VCaP (cell line): ENCODE measurements around the gene TXNRD2.

Experiments used
- H3K27ac ChIP-seq: fragments of 450-650 bp; 2 replicates; pipeline ENCODE4 v1.5.1; 2017
- TF ChIP-seq, protein P1 (sequence below): fragments of 450-650 bp; conservative IDR thresholded peaks from 2 replicates; pipeline ENCODE4 v1.5.1; 2017; ENCODE audit warnings: mild to moderate bottlenecking, moderate library complexity

TXNRD2 gene

DNA sequence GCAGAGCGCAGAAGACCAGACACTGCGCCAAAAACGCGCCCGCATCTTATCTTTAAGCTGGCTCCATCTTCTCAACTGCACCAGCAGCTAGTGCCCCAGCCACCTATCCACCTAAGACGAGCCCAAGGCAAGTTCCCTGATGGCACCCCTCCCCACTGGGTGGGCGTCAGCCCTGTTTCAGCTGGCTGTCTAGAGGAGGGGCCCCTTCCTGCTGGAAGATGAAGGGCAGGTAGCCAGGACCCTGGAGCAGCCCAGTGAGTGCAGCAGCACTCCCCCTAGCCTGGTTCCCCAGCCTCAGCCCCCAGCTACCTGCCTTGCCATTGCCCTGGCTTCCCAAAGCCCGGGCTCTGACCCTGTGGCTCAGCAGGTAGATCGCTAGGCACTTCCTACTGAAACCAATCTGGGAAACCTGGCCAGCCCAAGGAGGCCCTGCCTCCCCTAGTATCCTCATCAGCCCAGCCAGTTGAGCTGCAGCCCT is 46.8 kb upstream of the TXNRD2 start:
- TF ChIP-seq, protein P1, sequence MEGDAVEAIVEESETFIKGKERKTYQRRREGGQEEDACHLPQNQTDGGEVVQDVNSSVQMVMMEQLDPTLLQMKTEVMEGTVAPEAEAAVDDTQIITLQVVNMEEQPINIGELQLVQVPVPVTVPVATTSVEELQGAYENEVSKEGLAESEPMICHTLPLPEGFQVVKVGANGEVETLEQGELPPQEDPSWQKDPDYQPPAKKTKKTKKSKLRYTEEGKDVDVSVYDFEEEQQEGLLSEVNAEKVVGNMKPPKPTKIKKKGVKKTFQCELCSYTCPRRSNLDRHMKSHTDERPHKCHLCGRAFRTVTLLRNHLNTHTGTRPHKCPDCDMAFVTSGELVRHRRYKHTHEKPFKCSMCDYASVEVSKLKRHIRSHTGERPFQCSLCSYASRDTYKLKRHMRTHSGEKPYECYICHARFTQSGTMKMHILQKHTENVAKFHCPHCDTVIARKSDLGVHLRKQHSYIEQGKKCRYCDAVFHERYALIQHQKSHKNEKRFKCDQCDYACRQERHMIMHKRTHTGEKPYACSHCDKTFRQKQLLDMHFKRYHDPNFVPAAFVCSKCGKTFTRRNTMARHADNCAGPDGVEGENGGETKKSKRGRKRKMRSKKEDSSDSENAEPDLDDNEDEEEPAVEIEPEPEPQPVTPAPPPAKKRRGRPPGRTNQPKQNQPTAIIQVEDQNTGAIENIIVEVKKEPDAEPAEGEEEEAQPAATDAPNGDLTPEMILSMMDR = no peak
- no peak overlapping the region for H3K27ac ChIP-seq

DNA sequence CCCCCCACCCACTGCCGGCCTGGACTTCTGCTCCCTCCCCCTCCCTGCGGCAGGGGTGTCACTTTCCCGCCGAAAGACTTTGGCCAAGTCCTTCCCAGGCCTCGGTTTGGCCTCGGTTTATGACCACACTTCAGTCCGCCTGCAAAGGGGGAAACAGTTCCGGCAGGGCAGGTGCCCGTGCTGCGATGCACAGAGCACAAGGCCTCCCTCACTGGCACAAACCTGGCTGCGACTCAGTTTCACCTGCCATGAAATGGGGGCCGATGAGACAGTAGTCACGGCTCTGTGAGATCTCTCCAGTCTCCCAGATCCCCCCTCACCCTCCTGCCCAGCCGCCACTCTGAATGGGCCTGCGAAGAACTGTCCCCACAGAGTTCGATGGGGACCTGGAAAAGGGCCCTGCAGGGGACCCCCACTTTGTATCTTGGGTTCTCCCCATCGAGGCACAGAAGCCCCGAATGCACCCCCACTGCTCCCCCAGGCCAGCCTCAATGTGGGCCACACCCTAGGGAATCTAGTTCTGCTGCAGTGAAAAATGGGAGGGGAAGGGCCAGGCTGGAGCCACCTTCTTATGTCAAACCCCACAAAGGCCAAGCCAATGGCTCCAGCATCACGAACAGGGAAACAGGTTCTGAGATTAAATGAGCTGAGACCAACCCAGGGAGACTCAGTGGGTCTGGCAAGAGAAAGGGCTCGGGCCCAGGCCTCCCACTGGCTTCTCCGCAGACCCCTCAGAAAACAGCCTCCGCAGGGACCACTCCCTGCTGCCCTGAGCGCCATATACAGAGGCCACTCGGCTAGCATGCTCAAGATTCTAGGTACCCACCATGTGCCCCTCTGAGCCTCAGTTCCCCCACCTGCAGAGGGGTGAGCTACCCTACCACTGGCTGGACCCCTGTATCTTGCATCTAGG is 46.0 kb upstream of the TXNRD2 start:
- TF ChIP-seq, protein P1 = no peak
- peak overlapping the region; percentile 95 for H3K27ac ChIP-seq

DNA sequence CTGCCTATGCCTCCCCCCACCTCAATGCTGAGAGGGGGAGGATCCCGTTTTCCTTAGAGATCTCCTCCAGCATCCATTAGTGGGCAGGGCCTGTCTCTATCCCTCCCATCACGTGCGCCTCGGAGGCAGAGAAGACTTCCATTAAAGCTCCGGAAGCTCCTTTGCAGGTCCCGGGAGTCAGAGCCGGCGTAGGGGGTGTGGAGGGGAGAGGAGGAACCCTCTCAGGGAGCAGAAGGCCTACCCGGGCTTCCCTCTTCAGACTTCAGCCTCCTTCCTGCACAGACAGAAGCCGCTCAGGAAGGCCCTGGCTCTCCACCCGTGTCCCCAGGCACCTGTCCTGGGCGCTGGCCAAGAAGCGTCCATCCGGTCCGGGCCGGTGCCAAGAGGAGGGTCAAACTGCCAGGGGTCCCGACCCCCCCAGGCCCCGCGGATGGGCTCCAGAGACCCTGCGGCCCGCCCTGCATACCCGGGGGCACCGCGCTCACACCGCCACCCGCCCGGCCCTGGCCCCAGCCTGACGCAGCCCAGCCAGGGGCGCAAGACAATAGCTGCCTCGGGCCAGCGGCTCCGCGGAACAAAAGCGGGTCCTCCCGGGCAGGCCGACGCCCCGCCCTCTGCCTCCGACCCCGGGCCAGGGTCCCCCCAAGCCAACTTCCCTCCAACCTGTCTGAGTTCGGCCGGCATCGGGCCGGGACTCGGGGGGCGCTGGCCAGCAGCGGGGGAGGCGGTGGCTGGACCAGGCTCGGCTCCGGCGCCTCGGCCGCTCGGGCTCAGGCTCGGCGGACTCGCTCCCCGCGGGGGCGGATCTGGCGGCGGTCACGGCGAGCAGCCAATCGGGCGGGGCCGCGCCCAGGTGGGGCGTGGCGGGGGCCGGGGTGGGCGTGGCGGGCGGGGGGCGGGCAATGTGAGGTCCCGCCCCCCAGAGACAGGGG is 45.1 kb upstream of the TXNRD2 start:
- H3K27ac ChIP-seq = peak overlapping the region; percentile 95
- TF ChIP-seq, protein P1 = no peak

DNA sequence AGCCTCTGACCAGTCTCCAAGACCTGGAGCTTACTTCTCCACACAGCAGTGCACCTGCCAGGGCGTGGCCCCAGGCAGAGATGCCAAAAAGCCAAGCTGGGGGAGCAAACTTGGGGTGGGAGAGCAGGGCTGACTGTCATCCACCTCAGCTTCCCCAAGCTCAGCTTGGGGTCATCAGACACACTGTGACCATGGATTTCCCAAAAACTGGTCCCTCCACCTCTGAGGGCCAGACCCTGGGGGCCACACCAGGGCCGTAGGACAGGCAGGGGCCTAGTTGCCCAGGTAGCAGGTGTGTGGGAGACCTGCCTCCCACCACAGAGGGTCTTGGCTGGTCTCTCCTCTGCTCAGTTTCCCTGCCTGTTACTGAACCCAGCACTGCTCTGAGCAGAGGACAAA is 44.4 kb upstream of the TXNRD2 start:
- H3K27ac ChIP-seq = peak overlapping the region; percentile 95
- TF ChIP-seq, protein P1 = no peak

DNA sequence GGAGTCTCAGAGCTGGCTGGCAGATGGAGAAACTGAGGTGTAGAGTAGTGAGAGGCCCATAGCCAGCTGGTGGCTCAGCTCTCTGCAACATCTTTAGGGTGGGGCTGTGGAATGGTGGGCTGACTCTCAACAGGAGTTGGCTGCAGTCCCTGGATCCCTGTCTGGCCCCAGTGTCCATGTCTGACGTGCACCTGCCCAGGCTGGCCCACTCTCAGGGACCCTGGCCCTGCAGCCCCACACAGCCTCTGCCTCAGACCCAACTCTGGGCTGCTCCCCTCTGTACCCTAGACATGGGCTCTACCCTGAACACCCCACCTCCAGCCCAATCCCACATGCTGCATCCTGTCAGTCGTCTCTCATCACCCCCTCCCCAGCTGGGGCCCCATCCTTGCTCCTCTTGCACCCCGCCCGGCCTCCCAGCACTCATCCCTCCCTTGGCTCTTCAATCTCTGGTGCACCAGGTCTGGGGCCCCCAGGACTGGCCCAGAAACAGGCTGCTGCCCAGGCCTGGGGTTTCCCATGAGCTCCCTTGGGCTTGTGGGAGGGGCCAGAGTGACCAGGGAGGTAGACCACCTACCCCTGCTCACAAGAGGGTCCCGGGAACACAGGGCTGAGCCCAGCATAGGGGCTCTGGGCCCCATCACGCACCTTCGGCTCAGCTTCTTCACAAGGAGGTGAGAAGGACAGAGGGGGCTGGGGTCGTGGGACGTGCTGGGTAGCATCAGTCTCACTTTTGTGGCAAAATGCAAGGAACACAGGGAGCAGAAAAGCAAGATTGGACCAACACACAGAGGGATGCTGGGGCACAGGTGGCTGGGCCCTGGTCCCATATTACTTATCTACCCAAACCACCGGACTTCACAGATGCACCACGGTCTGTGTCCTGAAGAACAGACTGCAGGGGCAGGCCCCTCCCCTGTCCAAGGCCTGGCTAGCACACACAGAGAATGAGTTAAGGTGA is 43.5 kb upstream of the TXNRD2 start:
- H3K27ac ChIP-seq = peak overlapping the region; percentile 95
- TF ChIP-seq, protein P1 = no peak

DNA sequence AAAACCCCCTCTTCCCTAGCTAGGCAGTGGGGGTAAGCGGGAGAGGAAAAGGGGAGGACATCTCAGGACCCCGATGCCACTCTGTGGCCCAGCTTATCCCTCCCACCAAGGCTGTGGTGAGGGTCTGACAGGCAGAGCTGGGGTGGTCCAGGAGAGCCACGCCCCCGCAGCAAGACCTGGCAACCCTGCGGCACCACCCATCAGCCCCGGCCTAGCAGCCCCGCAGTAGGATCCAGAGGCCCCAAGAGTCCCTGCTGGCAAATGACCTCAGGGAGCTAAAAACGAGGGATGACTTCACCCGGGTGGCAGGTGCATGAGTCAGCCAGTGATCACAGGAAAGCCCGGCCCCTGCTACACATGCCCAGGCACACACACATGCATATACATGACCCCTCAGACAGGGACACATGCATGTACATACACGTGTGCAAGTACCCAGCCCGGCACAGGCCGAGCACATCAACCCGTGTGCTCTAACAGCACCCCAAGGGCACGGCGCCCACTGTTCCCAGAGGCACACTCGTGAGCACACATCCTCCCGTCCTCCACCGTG is 42.7 kb upstream of the TXNRD2 start:
- peak overlapping the region; percentile 95; the same call in 1 of the 2 replicates for H3K27ac ChIP-seq
- TF ChIP-seq, protein P1 = no peak
